Common myeloid progenitor, CD34-positive (primary cell): ENCODE measurements around the gene APLF.
A peak's percentile ranks its signal among the peaks of the same experiment; 100 is the strongest.
"Not testable (repeated sequence)": the region's sequence is repeated elsewhere in the genome, so short reads cannot be mapped to it uniquely, and the experiment has no call there.

ENCODE experiments used
- CTCF ChIA-PET: fragments of 350-600 bp; sonication (Branson Sonifier 250); formaldehyde crosslinking; loops from one replicate; lab custom pipeline; 2021; ENCODE audit warnings: antibody characterized with exemption; lab: Charles Lee
- POLR2A ChIA-PET: fragments of 350-600 bp; sonication (Branson Sonifier 250); formaldehyde crosslinking; loops from one replicate; lab custom pipeline; 2021; ENCODE audit warnings: antibody characterized with exemption; lab: Charles Lee
- DNase-seq, 3 donors: peaks; one replicate each; pipeline versions ENCODE4 v3.0.0 to v3.0.0-alpha.2; 2013
- H3K27ac ChIP-seq, 2 experiments: 1 replicate in 1 of 2; 2 replicates in 1 of 2; pipeline ENCODE4 v1.7.0; 2013; ENCODE audit warnings: inconsistent platforms in 2 of 2, low read length in 2 of 2, mild to moderate bottlenecking in 2 of 2, low read depth in 1 of 2, moderate library complexity in 1 of 2; ENCODE audit not compliant: severe bottlenecking in 2 of 2, insufficient read depth in 1 of 2, poor library complexity in 1 of 2
- H3K27me3 ChIP-seq, 5 experiments: replicated peaks in 2 of 5; 1 replicate in 3 of 5; 2 replicates in 2 of 5; pipeline versions ENCODE4 v1.6.1 to v1.7.0; 2013; ENCODE audit warnings: low read length in 4 of 5, mild to moderate bottlenecking in 2 of 5, moderate library complexity in 2 of 5, inconsistent platforms in 1 of 5; ENCODE audit not compliant: insufficient read depth in 5 of 5, control insufficient read depth in 4 of 5
- H3K36me3 ChIP-seq, 4 experiments: 1 replicate in 2 of 4; 2 replicates in 2 of 4; pipeline versions ENCODE4 v1.6.1 to v1.7.0; 2013; ENCODE audit warnings: low read length in 3 of 4, control low read depth in 1 of 4, mild to moderate bottlenecking in 1 of 4; ENCODE audit not compliant: control insufficient read depth in 4 of 4, insufficient read depth in 4 of 4
- H3K4me1 ChIP-seq, 4 experiments: 1 replicate in 3 of 4; 2 replicates in 1 of 4; pipeline versions ENCODE4 v1.6.1 to v1.7.1; 2013; ENCODE audit warnings: low read length in 3 of 4, mild to moderate bottlenecking in 3 of 4, control low read depth in 1 of 4, inconsistent platforms in 1 of 4, moderate library complexity in 1 of 4; ENCODE audit not compliant: control insufficient read depth in 4 of 4, insufficient read depth in 4 of 4; ENCODE audit errors: control extremely low read depth in 1 of 4
- H3K4me3 ChIP-seq, 7 experiments: 1 replicate in 4 of 7; 2 replicates in 3 of 7; pipeline versions ENCODE4 v1.5.1 to v1.7.0; 2013; ENCODE audit warnings: mild to moderate bottlenecking in 7 of 7, low read length in 6 of 7, moderate library complexity in 6 of 7, inconsistent platforms in 2 of 7, low read depth in 2 of 7, control low read depth in 1 of 7; ENCODE audit not compliant: insufficient read depth in 4 of 7, control insufficient read depth in 1 of 7; ENCODE audit errors: extremely low read depth in 1 of 7
- H3K9me3 ChIP-seq, 5 experiments: 1 replicate in 4 of 5; 2 replicates in 1 of 5; pipeline versions ENCODE4 v1.6.1 to v1.7.1; 2013; ENCODE audit warnings: low read length in 4 of 5, mild to moderate bottlenecking in 2 of 5, inconsistent platforms in 1 of 5, low read depth in 1 of 5, moderate library complexity in 1 of 5; ENCODE audit not compliant: control insufficient read depth in 4 of 5, insufficient read depth in 2 of 5; ENCODE audit errors: control extremely low read depth in 1 of 5
- WGBS: methylation state at CpG from one replicate; pipeline ENCODE4 v1.1.5; 2013; ENCODE audit not compliant: insufficient coverage; 5-methylcytosine and 5-hydroxymethylcytosine counted together

The APLF gene

DNA sequence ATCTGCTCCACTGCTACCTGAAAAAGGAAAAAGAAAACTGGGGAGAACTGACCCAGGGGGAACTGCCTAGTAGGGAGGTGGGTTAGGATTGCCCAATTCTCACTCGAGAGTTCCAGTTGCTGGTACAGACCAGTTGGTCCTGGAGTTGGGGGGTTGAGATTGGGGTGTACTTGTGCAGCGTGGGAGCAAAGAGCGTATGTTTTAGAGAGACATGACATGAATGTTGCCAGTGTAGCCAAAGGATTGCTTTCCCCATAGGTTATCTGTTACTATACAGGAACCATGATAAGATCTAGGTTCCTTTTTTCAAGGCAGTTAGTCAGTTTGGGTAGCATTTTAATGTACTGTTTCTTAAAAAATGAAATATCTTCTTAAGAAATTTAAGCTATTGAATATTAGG lies 68.6 kb downstream of the APLF start:
- 10% methylated on average over 3 of the region's 3 CpGs for WGBS
- Histone ChIP-seq H3K4me3 (peak overlapping the region in 3 of 7 experiments; percentile 14 to 50 (median 37)), H3K27ac (peak overlapping the region in 1 of 2 experiments; percentile 73), H3K36me3 (no peaks in the 10 kb centered on the region), H3K4me1 (peaks cover 3 to 18% (median 14%) of the 10 kb centered on the region in 4 experiments), H3K9me3 (peaks cover 0 to 3% (median 0%) of the 10 kb centered on the region in 5 experiments), H3K27me3 (no peaks in the 10 kb centered on the region)
- POLR2A ChIA-PET, result no interaction called here
- CTCF ChIA-PET, result interaction anchor here (0.6 to 1.1 kb wide), 2 partner anchors 30 to 806 kb away, joined by 3 to 5 read pairs; no protein-coding TSS in a partner anchor
- DNase-seq, result peak; percentile 31 to 81 (median 71)

DNA sequence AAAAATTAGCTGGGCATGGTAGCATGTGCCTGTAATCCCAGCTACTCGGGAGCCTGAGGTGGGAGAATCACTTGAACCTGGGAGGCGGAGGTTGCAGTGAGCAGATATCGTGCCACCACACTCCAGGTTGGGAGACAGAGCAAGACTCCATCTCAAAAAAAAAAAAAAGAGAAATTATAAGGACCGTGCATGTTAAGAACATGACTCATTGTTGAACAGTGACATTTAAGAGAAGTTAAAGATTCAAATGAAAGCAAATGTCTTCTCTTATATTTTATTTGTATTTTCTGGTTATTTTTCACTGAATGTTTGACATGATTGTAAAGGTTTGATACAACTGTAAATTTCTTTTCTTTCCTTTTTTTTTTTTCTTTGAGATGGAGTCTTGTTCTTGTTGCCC lies 69.6 kb downstream of the APLF start:
- H3K27me3 ChIP-seq, result no peaks in the 10 kb centered on the region
- ChIA-PET CTCF (interaction anchor here (1.1 kb wide), 1 partner anchor 31 kb away, joined by 5 read pairs; no protein-coding TSS in a partner anchor), POLR2A (interaction anchor here (0.6 kb wide), 1 partner anchor 25 kb away, joined by 4 read pairs; no protein-coding TSS in a partner anchor)
- H3K27ac ChIP-seq, result no peak overlapping the region
- peaks cover 3 to 18% (median 14%) of the 10 kb centered on the region in 4 experiments for H3K4me1 ChIP-seq
- peaks cover 0 to 3% (median 0%) of the 10 kb centered on the region in 5 experiments for H3K9me3 ChIP-seq
- DNase-seq, result peak in 2 of 3 donors; percentile 26 to 45
- H3K36me3 ChIP-seq, result no peaks in the 10 kb centered on the region
- 100% methylated on average over 2 of the region's 4 CpGs for WGBS
- no peak overlapping the region for H3K4me3 ChIP-seq

DNA sequence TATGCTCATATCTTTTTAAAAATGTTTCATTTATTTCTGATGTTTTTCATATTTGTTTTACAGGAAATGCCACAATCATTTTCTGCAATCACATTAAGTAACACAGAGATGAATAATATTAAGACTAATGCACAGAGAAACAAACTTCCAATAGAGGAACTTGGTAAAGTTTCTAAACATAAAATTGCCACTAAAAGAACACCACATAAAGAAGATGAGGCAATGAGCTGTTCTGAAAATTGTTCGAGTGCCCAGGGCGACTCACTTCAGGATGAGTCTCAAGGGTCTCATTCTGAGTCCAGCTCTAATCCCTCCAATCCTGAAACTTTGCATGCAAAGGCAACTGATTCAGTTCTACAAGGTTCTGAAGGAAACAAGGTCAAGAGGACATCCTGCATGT lies 70.4 kb downstream of the APLF start:
- no CpG with 5 or more reads among the region's 2 CpGs for WGBS
- peaks cover 0 to 3% (median 0%) of the 10 kb centered on the region in 5 experiments for H3K9me3 ChIP-seq
- no peak overlapping the region for H3K4me3 ChIP-seq
- peaks cover 3 to 18% (median 14%) of the 10 kb centered on the region in 4 experiments for H3K4me1 ChIP-seq
- peak in 2 of 3 donors; percentile 32 to 41 for DNase-seq
- ChIA-PET POLR2A (no interaction called here), CTCF (no interaction called here)
- no peak overlapping the region for H3K27ac ChIP-seq
- no peaks in the 10 kb centered on the region for H3K27me3 ChIP-seq
- no peaks in the 10 kb centered on the region for H3K36me3 ChIP-seq

DNA sequence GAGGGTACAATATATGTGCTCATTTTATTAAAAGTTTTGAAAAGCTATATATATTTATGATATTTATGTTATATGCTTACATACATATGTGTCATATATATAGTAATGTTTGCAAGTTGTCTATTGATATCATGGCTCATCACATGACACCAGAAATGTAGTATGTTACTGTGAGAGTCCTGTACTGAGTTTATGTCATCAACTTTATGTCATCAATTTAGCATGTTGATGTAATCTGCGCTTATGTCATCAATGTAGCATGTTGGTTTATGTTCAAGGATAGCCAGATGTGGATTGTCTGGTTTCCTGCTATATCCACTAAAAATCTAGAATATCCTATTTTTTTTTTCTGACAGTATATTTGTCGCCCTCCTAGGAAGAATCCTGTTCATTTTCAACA lies 77.4 kb downstream of the APLF start:
- ChIA-PET POLR2A (no interaction called here), CTCF (no interaction called here)
- no CpG with 5 or more reads among the region's 2 CpGs for WGBS
- Histone ChIP-seq H3K9me3 (peaks cover 0 to 3% (median 0%) of the 10 kb centered on the region in 5 experiments), H3K4me1 (no peaks in the 10 kb centered on the region), H3K4me3 (no peak overlapping the region), H3K36me3 (peaks cover 0 to 5% (median 1%) of the 10 kb centered on the region in 4 experiments), H3K27me3 (no peaks in the 10 kb centered on the region), H3K27ac (no peak overlapping the region)
- no peak for DNase-seq

DNA sequence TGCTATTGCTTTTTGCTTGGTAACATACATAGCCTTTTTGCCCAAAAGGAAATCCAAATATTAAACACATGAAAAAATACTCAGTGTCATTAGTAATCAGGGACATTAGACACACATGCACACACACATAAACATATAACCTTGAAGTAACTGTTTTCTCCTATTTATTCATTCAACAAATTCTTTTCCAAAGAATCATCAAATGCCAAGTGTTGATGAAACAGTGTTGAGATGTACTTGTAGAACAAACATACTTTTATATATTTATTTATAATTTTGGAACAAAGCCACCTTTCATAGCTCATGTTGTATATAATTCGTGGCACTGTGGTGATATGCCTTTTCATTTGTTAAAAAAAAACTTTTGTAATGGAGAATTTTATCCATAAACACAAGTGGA lies 81.0 kb downstream of the APLF start:
- DNase-seq, result no peak
- no peak overlapping the region for H3K4me3 ChIP-seq
- no peaks in the 10 kb centered on the region for H3K27me3 ChIP-seq
- no peak overlapping the region for H3K27ac ChIP-seq
- no peaks in the 10 kb centered on the region for H3K9me3 ChIP-seq
- no CpG with 5 or more reads among the region's 1 CpG for WGBS
- no peaks in the 10 kb centered on the region for H3K4me1 ChIP-seq
- H3K36me3 ChIP-seq, result peaks cover 0 to 5% (median 1%) of the 10 kb centered on the region in 4 experiments
- ChIA-PET POLR2A (no interaction called here), CTCF (no interaction called here)

DNA sequence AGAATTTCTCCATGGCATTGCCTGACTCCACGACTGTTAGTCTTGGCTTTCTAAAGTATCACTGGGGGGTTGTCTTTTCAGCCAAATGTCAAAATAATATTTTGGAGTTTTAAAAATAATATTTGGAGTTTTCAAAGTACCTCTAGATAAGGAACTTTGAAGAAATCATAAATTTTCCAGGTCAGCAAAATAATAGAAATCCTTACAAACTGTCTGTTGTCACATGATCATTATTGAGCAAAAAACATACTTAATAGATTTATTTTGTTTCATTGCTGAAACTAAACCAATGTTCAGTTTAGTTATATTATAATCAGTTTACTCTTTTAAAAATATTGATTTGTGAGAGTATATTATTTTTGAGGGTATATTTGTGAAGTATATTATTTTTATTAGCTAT lies 85.7 kb downstream of the APLF start:
- no peaks in the 10 kb centered on the region for H3K4me1 ChIP-seq
- H3K9me3 ChIP-seq, result no peaks in the 10 kb centered on the region
- no peak overlapping the region for H3K4me3 ChIP-seq
- no peak overlapping the region for H3K27ac ChIP-seq
- CTCF ChIA-PET, result no interaction called here
- no peaks in the 10 kb centered on the region for H3K27me3 ChIP-seq
- no peaks in the 10 kb centered on the region for H3K36me3 ChIP-seq
- DNase-seq, result no peak
- WGBS, result no CpG with 5 or more reads among the region's 1 CpG
- POLR2A ChIA-PET, result no interaction called here

DNA sequence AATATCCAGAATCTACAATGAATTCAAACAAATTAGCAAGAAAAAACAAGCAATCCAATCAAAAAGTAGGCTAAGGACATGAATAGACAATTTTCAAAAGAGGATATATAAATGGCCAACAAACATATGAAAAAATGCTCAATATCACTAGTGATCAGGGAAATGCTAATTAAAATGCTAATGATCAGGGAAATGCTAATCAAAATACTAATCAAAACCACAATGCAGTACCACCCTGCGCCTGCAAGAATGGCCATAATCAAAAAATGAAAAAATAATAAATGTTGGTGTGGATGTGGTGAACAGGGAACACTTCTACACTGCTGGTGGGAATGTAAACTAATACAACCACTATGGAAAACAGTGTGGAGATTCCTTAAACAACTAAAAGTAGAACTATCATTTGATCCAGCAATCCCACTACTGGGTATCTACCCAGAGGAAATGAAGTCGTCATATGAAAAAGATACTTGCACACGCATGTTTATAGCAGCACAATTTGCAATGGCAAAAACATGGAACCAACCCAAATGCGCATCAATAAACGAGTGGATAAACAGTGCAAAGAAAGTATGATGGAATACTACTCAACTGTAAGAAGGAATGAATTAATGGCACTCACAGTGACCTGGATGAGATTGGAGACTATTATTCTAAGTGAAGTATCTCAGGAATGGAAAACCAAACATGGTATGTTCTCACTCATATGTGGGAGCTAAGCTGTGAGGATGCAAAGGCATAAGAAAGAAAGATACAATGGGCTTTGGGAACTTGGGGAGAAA lies 88.2 kb downstream of the APLF start:
- CTCF ChIA-PET, H3K4me3 ChIP-seq, H3K9me3 ChIP-seq, DNase-seq, H3K36me3 ChIP-seq, H3K27me3 ChIP-seq, H3K27ac ChIP-seq, POLR2A ChIA-PET, H3K4me1 ChIP-seq: not testable (repeated sequence)
- WGBS, result 100% methylated on average over 4 of the region's 5 CpGs
